T-helper 1 cell treated with Interleukin-12 subunit alpha and Interleukin-12 subunit beta and Interleukin-4 antibody, amounts not matched to agents 30 μg/mL and 1 μg/mL, for 36 hours (primary cell): Measurements from ENCODE around the gene TOM1.

Experiments used
- H3K27ac Mint-ChIP-seq: one replicate; pipeline ENCODE4 v1.8.0; 2021; ENCODE audit warnings: mild to moderate bottlenecking, mixed read lengths
- H3K27me3 Mint-ChIP-seq: one replicate; pipeline ENCODE4 v1.8.0; 2021; ENCODE audit warnings: low read depth, mixed read lengths
- H3K36me3 Mint-ChIP-seq: one replicate; pipeline ENCODE4 v1.8.0; 2021; ENCODE audit warnings: low read depth, mixed read lengths
- H3K4me1 Mint-ChIP-seq: one replicate; pipeline ENCODE4 v1.8.0; 2021; ENCODE audit warnings: low read depth, mixed read lengths
- H3K4me3 Mint-ChIP-seq: one replicate; pipeline ENCODE4 v1.8.0; 2021; ENCODE audit warnings: mild to moderate bottlenecking, moderate library complexity, mixed read lengths
- H3K9me3 Mint-ChIP-seq: one replicate; pipeline ENCODE4 v1.8.0; 2021; ENCODE audit warnings: mixed read lengths

Gene TOM1

DNA sequence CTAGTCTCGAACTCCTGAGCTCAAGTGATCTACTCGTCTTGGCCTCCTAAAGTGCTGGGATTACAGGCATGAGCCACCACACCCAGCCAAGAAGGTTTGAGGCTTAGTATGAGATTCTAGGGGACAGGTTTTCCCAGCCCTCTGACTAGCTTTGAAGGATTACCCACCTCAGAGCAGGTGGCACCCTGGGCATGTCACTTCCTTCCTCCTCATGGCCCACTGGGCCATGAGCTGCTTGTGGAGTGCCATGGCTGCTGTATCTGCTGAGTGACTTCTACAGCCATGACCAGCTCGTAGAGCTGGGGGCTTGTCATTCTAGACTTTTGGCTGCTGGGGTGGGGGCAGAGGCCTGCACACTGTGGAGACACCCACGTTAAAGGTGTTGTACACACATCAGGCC, 25.1 kb downstream of the TOM1 start:
- Mint-ChIP-seq H3K27me3 (no peaks in the 10 kb centered on the region), H3K4me3 (no peak overlapping the region), H3K9me3 (no peaks in the 10 kb centered on the region), H3K4me1 (peaks cover 6% of the 10 kb centered on the region), H3K27ac (no peak overlapping the region), H3K36me3 (peaks cover 32% of the 10 kb centered on the region)

DNA sequence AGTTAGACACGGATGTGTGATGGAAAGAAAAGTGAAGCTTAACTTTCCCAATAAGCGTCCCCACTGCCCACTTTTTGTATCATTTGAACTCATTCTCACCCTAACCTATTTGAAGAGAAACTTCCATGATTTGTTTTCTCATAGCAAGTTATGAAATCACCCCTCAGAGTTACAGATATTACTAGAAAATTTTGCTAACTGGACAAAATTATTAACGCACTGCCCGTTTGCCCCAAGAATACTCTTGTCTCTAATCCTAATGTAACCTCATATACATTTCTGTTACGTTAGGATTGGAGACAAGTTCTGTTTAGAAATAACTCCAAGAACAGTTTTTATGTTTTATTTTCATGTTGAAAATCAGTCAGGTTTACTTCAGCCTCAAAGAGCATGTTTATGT, 25.5 kb downstream of the TOM1 start:
- H3K4me3 Mint-ChIP-seq: no peak overlapping the region
- no peaks in the 10 kb centered on the region for H3K27me3 Mint-ChIP-seq
- peaks cover 9% of the 10 kb centered on the region for H3K4me1 Mint-ChIP-seq
- H3K27ac Mint-ChIP-seq: no peak overlapping the region
- H3K9me3 Mint-ChIP-seq: no peaks in the 10 kb centered on the region
- H3K36me3 Mint-ChIP-seq: peaks cover 33% of the 10 kb centered on the region

DNA sequence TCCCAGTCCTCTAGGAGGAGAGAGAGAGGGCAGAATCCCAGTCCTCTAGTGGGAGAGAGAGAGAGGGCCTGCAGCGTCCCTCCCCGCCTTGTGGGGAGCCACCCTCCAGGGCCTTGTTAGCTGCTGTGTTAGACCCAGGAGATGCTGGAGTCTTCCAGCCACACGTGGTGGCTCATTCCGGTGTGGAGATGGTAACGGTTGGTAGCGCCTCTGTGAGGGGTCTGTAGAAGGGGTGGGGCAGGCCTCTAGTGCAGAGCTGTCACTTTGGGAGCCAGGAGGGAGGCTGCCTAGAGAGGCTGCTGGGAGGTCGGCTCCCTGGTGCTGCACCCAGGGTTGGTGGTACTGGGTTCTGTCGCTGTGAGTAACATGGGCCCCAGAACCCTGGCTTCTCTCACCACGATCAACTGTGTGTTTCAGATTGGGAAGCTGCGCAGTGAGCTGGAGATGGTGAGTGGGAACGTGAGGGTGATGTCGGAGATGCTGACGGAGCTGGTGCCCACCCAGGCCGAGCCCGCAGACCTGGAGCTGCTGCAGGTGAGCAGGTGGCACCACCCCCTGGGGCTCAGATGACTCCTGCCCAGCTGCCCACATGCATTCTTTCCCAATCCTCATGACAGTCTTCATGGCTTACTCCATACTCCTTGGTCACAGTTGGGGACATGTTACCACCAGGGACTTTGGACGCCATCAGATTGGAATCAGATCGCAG, 27.3 kb downstream of the TOM1 start:
- Mint-ChIP-seq H3K27ac (no peak overlapping the region), H3K9me3 (no peaks in the 10 kb centered on the region), H3K4me3 (no peak overlapping the region), H3K27me3 (no peaks in the 10 kb centered on the region), H3K4me1 (peaks cover 14% of the 10 kb centered on the region), H3K36me3 (peaks cover 41% of the 10 kb centered on the region)

DNA sequence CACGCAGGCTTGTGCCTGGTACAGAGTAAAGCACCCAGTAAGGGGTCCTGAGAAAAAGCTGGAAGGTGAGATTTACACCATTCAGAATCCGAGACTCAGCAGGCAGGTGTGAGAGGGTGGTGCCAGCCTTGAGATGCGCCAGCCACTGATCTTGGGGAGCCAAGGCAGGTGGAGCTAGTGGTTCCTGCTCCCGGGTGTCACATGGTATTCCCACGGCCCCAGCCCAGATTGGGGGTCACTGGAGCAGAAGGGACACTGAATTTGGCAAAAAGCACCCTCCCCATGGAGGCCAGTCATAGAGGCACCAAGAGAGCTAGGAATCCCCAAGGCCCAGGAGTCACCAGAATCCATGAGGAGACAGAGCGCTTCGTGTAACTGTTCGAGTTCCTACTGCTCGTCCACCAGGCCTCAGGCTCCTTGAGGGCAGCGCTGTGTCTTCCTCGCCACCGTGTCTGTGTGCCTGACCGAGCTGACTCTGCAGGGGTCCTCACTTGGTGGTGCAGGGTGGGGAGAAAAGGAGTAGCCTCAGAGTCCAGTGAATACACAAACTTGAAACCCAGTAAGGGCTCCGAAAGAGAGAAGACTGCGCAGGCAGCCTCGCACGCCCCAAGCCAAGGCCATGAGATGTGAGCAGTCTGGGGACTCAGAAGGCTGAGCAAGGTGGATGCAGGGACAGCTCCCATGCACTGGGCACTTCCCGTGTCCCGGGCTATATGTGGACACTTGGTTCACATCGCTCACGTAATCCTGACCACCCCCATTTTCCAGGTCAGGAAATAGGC, 28.2 kb downstream of the TOM1 start:
- Mint-ChIP-seq H3K27me3 (no peaks in the 10 kb centered on the region), H3K4me1 (peaks cover 15% of the 10 kb centered on the region), H3K4me3 (no peak overlapping the region), H3K36me3 (peaks cover 48% of the 10 kb centered on the region), H3K27ac (no peak overlapping the region), H3K9me3 (no peaks in the 10 kb centered on the region)

DNA sequence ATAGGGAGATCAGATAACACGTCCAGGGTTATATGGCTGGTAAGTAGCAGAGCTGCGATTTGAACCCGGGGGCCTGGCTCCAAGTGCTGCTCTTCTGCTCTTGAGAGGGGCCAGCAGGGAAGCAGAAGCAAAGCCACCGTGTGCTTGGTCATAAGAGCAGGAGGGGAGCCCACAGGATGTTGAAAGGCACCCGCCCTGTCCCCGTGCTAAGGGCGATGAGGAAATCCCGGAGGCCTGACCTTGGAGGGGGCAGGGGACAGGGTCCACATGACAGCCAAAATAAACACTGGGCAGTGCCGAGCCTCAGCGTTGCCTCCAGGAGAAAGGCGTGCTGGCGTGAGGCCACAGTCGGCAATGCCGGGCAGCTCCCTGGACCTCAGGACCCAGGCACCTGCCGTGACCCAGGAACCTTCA, 28.8 kb downstream of the TOM1 start:
- no peaks in the 10 kb centered on the region for H3K9me3 Mint-ChIP-seq
- H3K27ac Mint-ChIP-seq: no peak overlapping the region
- H3K4me3 Mint-ChIP-seq: no peak overlapping the region
- H3K27me3 Mint-ChIP-seq: no peaks in the 10 kb centered on the region
- peaks cover 46% of the 10 kb centered on the region for H3K36me3 Mint-ChIP-seq
- H3K4me1 Mint-ChIP-seq: peaks cover 15% of the 10 kb centered on the region

DNA sequence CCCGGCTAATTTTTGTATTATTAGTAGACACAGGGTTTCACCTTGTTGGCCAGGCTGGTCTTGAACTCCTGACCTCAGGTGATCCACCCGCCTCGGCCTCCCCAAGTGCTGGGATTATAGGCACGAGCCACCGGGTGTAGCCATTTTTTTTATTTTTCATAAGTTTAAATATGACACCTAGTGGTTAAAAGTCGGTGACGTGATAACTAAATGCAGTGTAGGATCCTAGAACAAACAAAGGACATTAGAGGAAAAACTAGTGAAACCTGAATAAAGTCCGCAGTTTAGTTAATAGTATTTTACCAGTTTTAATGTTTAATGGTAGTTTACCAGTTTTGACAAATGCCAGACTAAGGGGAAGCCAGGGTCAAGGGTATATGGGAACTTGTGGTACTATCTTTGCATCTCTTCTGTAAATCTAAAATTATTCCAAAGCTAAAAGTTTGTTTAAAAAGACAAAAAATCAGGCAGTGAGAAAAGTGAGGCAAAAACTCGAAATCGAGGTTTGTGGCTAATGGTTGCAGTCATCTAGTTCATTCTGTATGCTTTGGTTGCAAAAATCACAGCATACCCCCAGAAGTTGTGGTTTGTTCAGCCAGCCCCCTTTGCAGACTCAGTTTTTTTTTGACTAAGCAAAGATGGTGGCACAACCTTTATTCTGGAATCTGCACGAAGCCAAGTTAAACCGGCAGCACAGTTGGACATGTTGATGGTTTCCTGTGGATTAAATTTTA, 29.6 kb downstream of the TOM1 start:
- H3K4me3 Mint-ChIP-seq: no peak overlapping the region
- no peak overlapping the region for H3K27ac Mint-ChIP-seq
- H3K9me3 Mint-ChIP-seq: no peaks in the 10 kb centered on the region
- H3K36me3 Mint-ChIP-seq: peaks cover 42% of the 10 kb centered on the region
- no peaks in the 10 kb centered on the region for H3K27me3 Mint-ChIP-seq
- H3K4me1 Mint-ChIP-seq: peaks cover 22% of the 10 kb centered on the region

DNA sequence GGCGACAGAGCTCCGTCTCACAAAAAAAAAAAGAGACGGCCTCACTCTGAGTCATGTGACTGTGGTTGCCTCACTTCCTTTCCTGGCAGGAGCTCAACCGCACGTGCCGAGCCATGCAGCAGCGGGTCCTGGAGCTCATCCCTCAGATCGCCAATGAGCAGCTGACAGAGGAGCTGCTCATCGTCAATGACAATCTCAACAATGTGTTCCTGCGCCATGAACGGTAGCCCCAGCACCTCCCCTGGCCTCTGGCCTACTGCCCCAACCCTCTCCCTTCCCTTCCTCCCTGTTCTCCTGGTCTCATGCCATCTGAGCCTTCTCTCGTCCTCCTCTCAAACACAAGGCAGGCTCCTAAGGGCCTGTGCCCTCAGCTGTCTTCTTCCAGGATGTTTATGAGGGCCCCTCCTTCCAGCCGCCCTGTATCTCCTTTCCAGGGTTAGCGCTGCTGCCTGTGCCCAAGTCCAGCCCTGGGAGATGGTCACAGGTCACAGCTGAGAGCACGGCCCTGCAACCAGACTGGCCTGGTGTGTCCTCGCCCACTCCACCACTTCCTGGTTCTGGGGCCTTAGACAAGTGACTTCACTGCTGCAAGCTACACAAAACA, 30.7 kb downstream of the TOM1 start:
- H3K4me1 Mint-ChIP-seq: peaks cover 22% of the 10 kb centered on the region
- H3K27ac Mint-ChIP-seq: peak overlapping the region; percentile 53
- H3K36me3 Mint-ChIP-seq: peaks cover 33% of the 10 kb centered on the region
- no peaks in the 10 kb centered on the region for H3K27me3 Mint-ChIP-seq
- peak overlapping the region; percentile 37 for H3K4me3 Mint-ChIP-seq
- no peaks in the 10 kb centered on the region for H3K9me3 Mint-ChIP-seq

DNA sequence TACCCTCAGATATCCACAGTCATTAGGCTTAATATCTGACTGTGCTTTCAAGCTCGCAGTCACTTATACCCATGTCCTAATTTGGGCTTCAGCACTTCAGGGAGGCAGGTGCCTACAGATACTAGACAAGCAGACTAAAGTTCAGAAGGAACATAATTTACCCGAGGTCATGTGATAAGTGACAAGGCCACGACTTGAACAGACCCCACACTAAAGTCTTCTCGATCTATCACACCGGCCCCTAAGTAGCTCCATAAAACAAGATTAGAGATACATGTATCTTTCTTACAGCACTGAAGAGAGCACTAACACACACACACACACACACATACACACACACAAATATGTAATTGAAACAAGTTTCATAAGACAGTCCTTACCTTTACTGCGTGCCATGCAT, 32.6 kb downstream of the TOM1 start:
- no peak overlapping the region for H3K27ac Mint-ChIP-seq
- peaks cover 25% of the 10 kb centered on the region for H3K36me3 Mint-ChIP-seq
- H3K27me3 Mint-ChIP-seq: no peaks in the 10 kb centered on the region
- peaks cover 31% of the 10 kb centered on the region for H3K4me1 Mint-ChIP-seq
- H3K4me3 Mint-ChIP-seq: no peak overlapping the region
- no peaks in the 10 kb centered on the region for H3K9me3 Mint-ChIP-seq

DNA sequence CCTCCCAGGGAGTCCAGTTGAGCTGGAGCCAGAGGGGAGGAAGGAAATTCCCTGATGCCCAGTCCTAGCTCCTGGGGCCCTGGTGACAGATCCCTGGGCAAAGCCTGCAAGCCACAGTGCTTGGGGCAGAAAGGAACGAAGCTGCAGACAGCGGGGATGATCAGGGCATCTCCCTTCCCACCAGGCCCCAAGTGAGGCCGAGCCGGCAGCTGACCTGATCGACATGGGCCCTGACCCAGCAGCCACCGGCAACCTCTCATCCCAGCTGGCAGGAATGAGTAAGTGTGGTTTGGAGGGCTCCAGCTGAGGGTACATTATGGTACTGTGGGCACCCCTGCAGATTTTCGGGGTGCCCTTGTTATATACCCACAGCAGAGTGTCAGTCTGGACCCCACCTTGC, 33.5 kb downstream of the TOM1 start:
- peaks cover 27% of the 10 kb centered on the region for H3K36me3 Mint-ChIP-seq
- H3K9me3 Mint-ChIP-seq: no peaks in the 10 kb centered on the region
- H3K4me3 Mint-ChIP-seq: no peak overlapping the region
- H3K27ac Mint-ChIP-seq: no peak overlapping the region
- H3K27me3 Mint-ChIP-seq: no peaks in the 10 kb centered on the region
- H3K4me1 Mint-ChIP-seq: peaks cover 30% of the 10 kb centered on the region

DNA sequence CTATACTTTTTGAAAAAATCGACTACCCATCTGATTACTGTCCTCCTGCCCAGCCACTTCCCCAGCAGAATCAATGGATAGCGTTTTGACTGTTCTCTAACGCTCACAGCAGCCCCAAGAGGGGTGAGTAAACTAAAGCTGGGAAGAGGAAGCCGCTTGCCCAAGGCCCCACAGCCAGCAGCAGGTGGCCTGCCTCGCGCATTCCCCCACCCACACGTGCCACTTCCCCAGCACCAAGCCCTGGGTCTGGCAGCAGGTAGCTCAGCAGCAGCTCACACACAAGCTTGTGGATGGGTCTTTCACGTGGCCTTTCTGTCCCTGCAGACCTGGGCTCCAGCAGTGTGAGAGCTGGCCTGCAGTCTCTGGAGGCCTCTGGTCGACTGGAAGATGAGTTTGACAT, 34.3 kb downstream of the TOM1 start:
- H3K27me3 Mint-ChIP-seq: no peaks in the 10 kb centered on the region
- H3K27ac Mint-ChIP-seq: peak overlapping the region; percentile 31
- no peaks in the 10 kb centered on the region for H3K9me3 Mint-ChIP-seq
- H3K36me3 Mint-ChIP-seq: peaks cover 27% of the 10 kb centered on the region
- peaks cover 29% of the 10 kb centered on the region for H3K4me1 Mint-ChIP-seq
- no peak overlapping the region for H3K4me3 Mint-ChIP-seq

DNA sequence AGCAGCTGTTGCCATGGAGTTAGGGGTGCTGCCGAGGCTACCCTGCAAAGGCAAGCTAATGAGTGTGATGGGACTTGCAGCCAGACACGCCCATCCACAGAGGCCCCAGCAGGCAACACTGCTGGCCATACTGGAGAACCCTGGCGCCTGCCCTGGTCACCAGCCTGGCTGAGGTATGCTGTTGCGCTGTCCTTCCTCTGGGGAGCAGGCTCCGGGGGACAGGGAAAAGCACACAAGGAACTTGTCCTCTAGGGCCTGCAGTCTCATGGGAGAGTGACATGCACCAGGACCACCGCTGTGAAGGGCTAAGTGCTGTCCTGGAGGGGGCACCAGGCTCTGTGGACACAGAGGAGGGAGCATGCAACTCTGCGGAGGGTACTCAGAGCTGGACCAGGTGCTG, 35.8 kb downstream of the TOM1 start:
- no peaks in the 10 kb centered on the region for H3K9me3 Mint-ChIP-seq
- peaks cover 20% of the 10 kb centered on the region for H3K4me1 Mint-ChIP-seq
- H3K4me3 Mint-ChIP-seq: no peak overlapping the region
- peaks cover 21% of the 10 kb centered on the region for H3K36me3 Mint-ChIP-seq
- H3K27me3 Mint-ChIP-seq: no peaks in the 10 kb centered on the region
- H3K27ac Mint-ChIP-seq: peak overlapping the region; percentile 72

DNA sequence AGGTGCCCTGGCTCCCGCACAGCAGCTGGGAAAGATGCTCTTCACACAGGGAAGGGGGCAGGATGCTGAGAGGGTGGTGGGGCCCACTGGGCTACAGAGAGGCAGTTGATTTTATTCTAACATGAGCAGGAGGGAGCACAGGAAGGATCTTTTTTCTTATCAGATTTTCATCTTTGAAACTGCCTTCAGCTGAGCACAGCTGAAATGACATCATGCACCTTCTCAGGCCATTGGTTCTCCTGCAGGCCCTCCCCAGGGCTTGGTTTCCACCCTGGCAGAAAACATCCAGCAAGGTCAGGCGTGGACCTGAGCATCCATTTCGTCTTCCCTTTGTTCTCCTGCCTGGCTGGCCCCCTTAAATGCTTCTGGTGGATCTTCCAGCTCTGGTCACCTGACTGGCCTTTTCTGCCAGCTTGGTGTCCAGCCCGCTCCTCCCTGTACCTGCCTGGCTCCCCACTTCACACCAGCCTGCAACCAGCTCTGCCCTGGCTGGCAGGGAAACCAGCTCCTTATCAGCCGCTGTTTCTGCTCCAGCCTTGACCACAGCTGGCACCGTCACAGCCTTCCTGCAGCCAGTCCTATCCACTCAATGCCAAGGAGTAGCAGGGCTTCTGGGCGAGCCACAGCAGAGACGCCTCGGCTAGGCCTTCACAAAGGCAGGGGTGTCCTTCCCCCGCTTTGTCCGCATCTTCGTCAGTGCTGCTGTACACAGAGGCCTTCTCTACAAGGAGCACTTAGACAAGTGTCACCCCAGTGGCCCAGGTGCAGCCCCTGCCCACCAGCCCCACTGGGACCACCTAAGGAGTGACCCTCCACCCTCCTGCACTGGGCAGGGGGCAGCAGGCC, 36.5 kb downstream of the TOM1 start:
- Mint-ChIP-seq H3K4me1 (peaks cover 20% of the 10 kb centered on the region), H3K36me3 (peaks cover 20% of the 10 kb centered on the region), H3K27me3 (no peaks in the 10 kb centered on the region), H3K27ac (peak overlapping the region; percentile 72), H3K9me3 (no peaks in the 10 kb centered on the region), H3K4me3 (no peak overlapping the region)

DNA sequence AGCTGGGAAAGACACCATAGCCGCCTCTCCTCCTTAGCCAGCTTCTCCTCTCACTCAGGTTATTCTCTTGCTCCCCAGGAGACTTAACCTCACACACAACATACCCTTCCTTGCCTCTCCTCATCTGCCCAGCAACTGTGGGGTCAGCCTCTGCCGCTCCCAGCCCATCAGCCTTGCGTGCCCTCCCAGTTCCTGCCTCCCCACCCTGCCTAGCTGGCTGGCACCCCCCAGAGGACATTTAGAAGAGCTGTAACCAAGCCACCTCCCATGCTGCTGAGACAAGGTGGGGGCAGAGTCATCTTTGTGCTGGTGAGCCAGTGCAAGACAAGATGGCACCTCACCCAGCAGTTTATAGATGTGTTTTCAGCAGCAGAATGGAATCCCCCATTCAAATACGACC, 38.2 kb downstream of the TOM1 start:
- no peaks in the 10 kb centered on the region for H3K9me3 Mint-ChIP-seq
- H3K27me3 Mint-ChIP-seq: no peaks in the 10 kb centered on the region
- peaks cover 10% of the 10 kb centered on the region for H3K36me3 Mint-ChIP-seq
- no peak overlapping the region for H3K4me3 Mint-ChIP-seq
- H3K27ac Mint-ChIP-seq: peak overlapping the region; percentile 34
- peaks cover 19% of the 10 kb centered on the region for H3K4me1 Mint-ChIP-seq
